SK-N-SH treated with all-trans-retinoic acid at 6 μM for 48 hours (cell line): Measurements from ENCODE around the gene FBXO3.

Experiments used
- CSDC2 ChIP-seq: fragments of 250-450 bp; sonication (Bioruptor Pico); IDR thresholded peaks from 2 replicates; pipeline ENCODE4 v1.5.0; 2020; ENCODE audit warnings: mild to moderate bottlenecking, moderate library complexity
- PATZ1 ChIP-seq: fragments of 250-450 bp; sonication (Bioruptor Pico); IDR thresholded peaks from 2 replicates; pipeline ENCODE4 v1.8.0; 2020; ENCODE audit warnings: mild to moderate bottlenecking, moderate library complexity, borderline replicate concordance
- ZNF70 ChIP-seq: fragments of 450-650 bp; formaldehyde crosslinking; IDR thresholded peaks from 2 replicates; pipeline ENCODE4 v1.5.0; 2020; ENCODE audit warnings: mild to moderate bottlenecking, moderate library complexity

- no peak for TF ChIP-seq ZNF70 (CRISPR knock-in tag)
- TF ChIP-seq PATZ1 (CRISPR knock-in tag): no peak
- TF ChIP-seq CSDC2: no peak
These were observed 67.8 kb downstream of the FBXO3 start for GRCh38 chr11:33706546-33706945.
